Lower leg skin (tissue), 4 donors: ENCODE measurements around the gene HAGH. TPM values are rescaled to one million over a fixed set of nuclear protein-coding genes. Genes with fewer than 3 reads are reported as not detected.

ENCODE experiments used
- DNase-seq, 2 donors: peaks; one replicate each; pipeline ENCODE4 v3.0.0-alpha.2; 2019; ENCODE audit warnings: low spot score in 2 of 2
- H3K4me3 ChIP-seq: fragments of 200-600 bp; sonication (generic); 2 replicates; pipeline ENCODE4 v1.5.1; 2017; ENCODE audit warnings: mild to moderate bottlenecking, low read depth; ENCODE audit not compliant: poor library complexity, severe bottlenecking
- CTCF ChIP-seq, 3 donors: fragments of 450-650 bp; IDR thresholded peaks; one replicate each; pipeline ENCODE4 v1.5.1; 2016; ENCODE audit warnings: antibody characterized with exemption in 3 of 3, mild to moderate bottlenecking in 3 of 3, moderate library complexity in 2 of 3
- POLR2A ChIP-seq, 2 donors: fragments of 450-650 bp; IDR thresholded peaks; one replicate each; pipeline ENCODE4 v1.6.1; 2016 to 2017; ENCODE audit warnings: antibody characterized with exemption in 2 of 2, mild to moderate bottlenecking in 1 of 2, moderate library complexity in 1 of 2
- WGBS, 2 donors: methylation state at CpG; one replicate each; pipeline ENCODE4 v1.1.5; 2018; 5-methylcytosine and 5-hydroxymethylcytosine counted together
- intact Hi-C: fragments of 100-400 bp; cut with DNase I; formaldehyde crosslinking; loops from one replicate; pipeline ENCODE4 v1.15.0; 2023; ENCODE audit warnings: low total_unique reads
- total RNA-seq, 4 donors: library from RNA; depleted of rRNA; stranded (reverse); fragments of >200 nt; gene quantifications; one replicate each; pipeline ENCODE4 v1.1.0, GENCODE V29; 2016

Gene HAGH
- total RNA-seq, 4 donors from 2014 or later = 57.8 to 104 (median 89.0) TPM

GRCh38 chr16:1764971-1765370, 61.7 kb downstream of the HAGH start:
- TF ChIP-seq POLR2A (IDR thresholded peaks at IDR 0.05) = no peak
- TF ChIP-seq CTCF (IDR thresholded peaks at IDR 0.05) = no peak
- intact Hi-C loops = no loop called here
- DNase-seq = no peak
- no peak overlapping the region for H3K4me3 ChIP-seq
- 87 to 89% methylated on average over 15 to 17 of the region's 21 CpGs for WGBS, 2 donors

- DNase-seq = no peak
- TF ChIP-seq CTCF (IDR thresholded peaks at IDR 0.05) = no peak
- TF ChIP-seq POLR2A (IDR thresholded peaks at IDR 0.05) = no peak
- intact Hi-C loops = no loop called here
- no peak overlapping the region for H3K4me3 ChIP-seq
- WGBS, 2 donors = 73% methylated on average over 49 to 78 of the region's 81 CpGs
Observed at GRCh38 chr16:1763521-1764511, 62.8 kb downstream of the HAGH start.

GRCh38 chr16:1762879-1763520, 63.6 kb downstream of the HAGH start:
- 83 to 95% methylated on average over 19 to 24 of the region's 24 CpGs for WGBS, 2 donors
- intact Hi-C loops = no loop called here
- TF ChIP-seq POLR2A (IDR thresholded peaks at IDR 0.05) (no peak), CTCF (IDR thresholded peaks at IDR 0.05) (no peak)
- no peak overlapping the region for H3K4me3 ChIP-seq
- DNase-seq = no peak

GRCh38 chr16:1762196-1762878, 64.3 kb downstream of the HAGH start:
- DNase-seq = no peak
- WGBS, 2 donors = 87 to 89% methylated on average over 23 to 29 of the region's 30 CpGs
- no peak overlapping the region for H3K4me3 ChIP-seq
- intact Hi-C loops = no loop called here
- no peak for TF ChIP-seq POLR2A (IDR thresholded peaks at IDR 0.05)
- no peak for TF ChIP-seq CTCF (IDR thresholded peaks at IDR 0.05)

GRCh38 chr16:1761751-1762150, 64.9 kb downstream of the HAGH start:
- intact Hi-C loops = no loop called here
- no peak for DNase-seq
- H3K4me3 ChIP-seq = no peak overlapping the region
- no peak for TF ChIP-seq POLR2A (IDR thresholded peaks at IDR 0.05)
- no peak for TF ChIP-seq CTCF (IDR thresholded peaks at IDR 0.05)
- 92 to 97% methylated on average over 14 to 15 of the region's 15 CpGs for WGBS, 2 donors
